Lung microvascular endothelial cell (primary cell): ENCODE measurements around the gene ARHGAP6. TPM values are rescaled to one million over a fixed set of nuclear protein-coding genes. Genes with fewer than 3 reads are reported as not detected.
A peak's percentile ranks its signal among the peaks of the same experiment; 100 is the strongest.

Source experiments
- DNase-seq, 2 donors: peaks; one replicate each; pipeline versions ENCODE4 v3.0.0 to v3.0.0-alpha.2; 2010; ENCODE audit warnings: low read depth in 2 of 2
- total RNA-seq: library from RNA; depleted of rRNA; stranded (reverse); fragments of >200 nt; gene quantifications from 2 replicates; pipeline ENCODE4 v1.2.1, GENCODE V29; 2014

ARHGAP6 gene
- total RNA-seq, 1 donor from 2014 or later, result under 0.01 TPM

- DNase-seq, result no peak
Observed at GRCh38 chrX:11304829-11305228, 360.9 kb downstream of the ARHGAP6 start.

- DNase-seq, result no peak
Observed at GRCh38 chrX:11298600-11298999, 367.1 kb downstream of the ARHGAP6 start.

GRCh38 chrX:11296051-11296450, 369.7 kb downstream of the ARHGAP6 start:
- DNase-seq, result no peak

GRCh38 chrX:11293113-11293512, 372.6 kb downstream of the ARHGAP6 start, which contains the start of gene AMELX:
TSS of gene AMELX (plus strand) at chrX:11293413. CDS start at chrX:11294789, 1,376 bp downstream.
- no peak for DNase-seq

GRCh38 chrX:11290416-11291102, 375.2 kb downstream of the ARHGAP6 start:
- DNase-seq, result no peak

- peak in 1 of 2 donors; percentile 8 for DNase-seq
Observed at GRCh38 chrX:11287505-11287904, 378.2 kb downstream of the ARHGAP6 start.

- no peak for DNase-seq
Observed at GRCh38 chrX:11285651-11286050, 380.1 kb downstream of the ARHGAP6 start.

GRCh38 chrX:11282043-11282442, 383.7 kb downstream of the ARHGAP6 start:
- no peak for DNase-seq

GRCh38 chrX:11273544-11273943, 392.2 kb downstream of the ARHGAP6 start:
- no peak for DNase-seq

GRCh38 chrX:11272863-11273262, 392.9 kb downstream of the ARHGAP6 start:
- no peak for DNase-seq

GRCh38 chrX:11272290-11272689, 393.4 kb downstream of the ARHGAP6 start:
- no peak for DNase-seq

GRCh38 chrX:11269996-11270395, 395.7 kb downstream of the ARHGAP6 start:
- DNase-seq, result no peak

- no peak for DNase-seq
Observed at GRCh38 chrX:11269006-11269405, 396.7 kb downstream of the ARHGAP6 start.

- no peak for DNase-seq
Observed at GRCh38 chrX:11267425-11267824, 398.3 kb downstream of the ARHGAP6 start.

- no peak for DNase-seq
Observed at GRCh38 chrX:11266573-11267003, 399.1 kb downstream of the ARHGAP6 start.

- DNase-seq, result no peak
Observed at GRCh38 chrX:11265352-11265751, 400.4 kb downstream of the ARHGAP6 start.

- no peak for DNase-seq
Observed at GRCh38 chrX:11264925-11265324, 400.8 kb downstream of the ARHGAP6 start.

- peak in 1 of 2 donors; percentile 25 for DNase-seq
Observed at GRCh38 chrX:11261260-11261659, 404.5 kb downstream of the ARHGAP6 start.

GRCh38 chrX:11259437-11259836, 406.3 kb downstream of the ARHGAP6 start:
- DNase-seq, result no peak

GRCh38 chrX:11257711-11258110, 408.0 kb downstream of the ARHGAP6 start:
- no peak for DNase-seq

GRCh38 chrX:11257290-11257689, 408.4 kb downstream of the ARHGAP6 start:
- no peak for DNase-seq

- peak in 1 of 2 donors; percentile 5 for DNase-seq
Observed at GRCh38 chrX:11254417-11255109, 411.2 kb downstream of the ARHGAP6 start.

GRCh38 chrX:11244636-11245035, 421.1 kb downstream of the ARHGAP6 start:
- DNase-seq, result no peak
